GM21825 (cell line): ENCODE measurements around the gene POC1B.

Experiments
- ATAC-seq: cut with Tn5 transposase; IDR thresholded peaks from one replicate; pipeline ENCODE4 v1.9.1; 2021; ENCODE audit warnings: mild to moderate bottlenecking, moderate library complexity; ENCODE audit not compliant: unreplicated experiment

The POC1B gene

GRCh38 chr12:89497467-89497866 lies 28.4 kb downstream of the POC1B start:
- ATAC-seq, result no peak

- ATAC-seq, result no peak
These were observed 28.8 kb downstream of the POC1B start for GRCh38 chr12:89497005-89497404.

GRCh38 chr12:89494411-89495231 lies 31.2 kb downstream of the POC1B start:
- ATAC-seq, result no peak

GRCh38 chr12:89493670-89494302 lies 32.1 kb downstream of the POC1B start:
- ATAC-seq, result peak; percentile 46

GRCh38 chr12:89492883-89493282 lies 33.0 kb downstream of the POC1B start:
- ATAC-seq, result no peak

GRCh38 chr12:89490922-89491321 lies 34.9 kb downstream of the POC1B start:
- no peak for ATAC-seq

GRCh38 chr12:89486264-89486663 lies 39.6 kb downstream of the POC1B start:
- ATAC-seq, result no peak

GRCh38 chr12:89484470-89484869 lies 41.4 kb downstream of the POC1B start:
- no peak for ATAC-seq

- ATAC-seq, result no peak
These were observed 44.5 kb downstream of the POC1B start for GRCh38 chr12:89481213-89481914.

GRCh38 chr12:89479982-89480381 lies 45.9 kb downstream of the POC1B start:
- ATAC-seq, result no peak

- no peak for ATAC-seq
These were observed 48.1 kb downstream of the POC1B start for GRCh38 chr12:89477633-89478279.

GRCh38 chr12:89476904-89477595 lies 48.8 kb downstream of the POC1B start:
- no peak for ATAC-seq

- no peak for ATAC-seq
These were observed 49.6 kb downstream of the POC1B start for GRCh38 chr12:89476232-89476631.

- ATAC-seq, result no peak
These were observed 50.5 kb downstream of the POC1B start for GRCh38 chr12:89475203-89475990.

- no peak for ATAC-seq
These were observed 51.2 kb downstream of the POC1B start for GRCh38 chr12:89474615-89475014.

GRCh38 chr12:89472508-89472907 lies 53.3 kb downstream of the POC1B start:
- no peak for ATAC-seq

GRCh38 chr12:89470741-89471509 lies 54.9 kb downstream of the POC1B start:
- ATAC-seq, result no peak

GRCh38 chr12:89469361-89469760 lies 56.5 kb downstream of the POC1B start:
- peak; percentile 73 for ATAC-seq

GRCh38 chr12:89468648-89469326 lies 57.1 kb downstream of the POC1B start:
- peak; percentile 89 for ATAC-seq
